ENCODE data around the gene TMEM145. TPM values are rescaled to one million over a fixed set of nuclear protein-coding genes. Genes with fewer than 3 reads are reported as not detected.

The TMEM145 gene
- total RNA-seq, 6 experiments from 2014 or later = 0.10 to 0.16 (median 0.12) TPM; not detected in 3

DNA sequence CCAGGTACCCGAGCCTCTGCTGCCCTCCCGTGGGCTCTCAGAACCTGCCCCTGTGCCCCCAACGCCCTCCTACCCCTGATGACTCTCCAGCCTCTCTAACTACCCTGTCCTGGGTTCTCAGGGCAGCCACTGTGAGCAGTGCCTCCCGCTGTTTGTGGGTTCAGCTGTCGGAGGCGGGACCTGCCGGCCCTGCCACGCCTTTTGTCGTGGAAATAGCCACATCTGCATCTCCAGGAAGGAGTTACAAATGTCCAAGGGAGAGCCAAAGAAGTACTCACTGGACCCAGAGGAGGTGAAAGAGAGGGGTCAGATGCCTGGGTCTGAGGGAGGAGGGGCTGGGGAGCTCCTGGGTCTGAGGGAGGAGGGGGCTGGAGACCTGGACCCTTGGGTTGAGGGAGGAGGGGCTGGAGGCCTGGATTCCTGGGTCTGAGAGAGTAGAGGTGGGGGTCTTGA is 57.0 kb downstream of the TMEM145 start:
- no peak overlapping the region for H3K27ac ChIP-seq
- WGBS (ENCODE audit: insufficient coverage, low coverage, low lambda C conversion rate, missing lambda C conversion rate) = 80% methylated on average over 1 of the region's 9 CpGs
- intact Hi-C loops (cut with DNase I) = no loop called here
- no peaks in the 10 kb centered on the region for H3K4me1 ChIP-seq
- TF ChIP-seq POLR2A (IDR thresholded peaks at IDR 0.05) = no peak
- TF ChIP-seq, protein P1, sequence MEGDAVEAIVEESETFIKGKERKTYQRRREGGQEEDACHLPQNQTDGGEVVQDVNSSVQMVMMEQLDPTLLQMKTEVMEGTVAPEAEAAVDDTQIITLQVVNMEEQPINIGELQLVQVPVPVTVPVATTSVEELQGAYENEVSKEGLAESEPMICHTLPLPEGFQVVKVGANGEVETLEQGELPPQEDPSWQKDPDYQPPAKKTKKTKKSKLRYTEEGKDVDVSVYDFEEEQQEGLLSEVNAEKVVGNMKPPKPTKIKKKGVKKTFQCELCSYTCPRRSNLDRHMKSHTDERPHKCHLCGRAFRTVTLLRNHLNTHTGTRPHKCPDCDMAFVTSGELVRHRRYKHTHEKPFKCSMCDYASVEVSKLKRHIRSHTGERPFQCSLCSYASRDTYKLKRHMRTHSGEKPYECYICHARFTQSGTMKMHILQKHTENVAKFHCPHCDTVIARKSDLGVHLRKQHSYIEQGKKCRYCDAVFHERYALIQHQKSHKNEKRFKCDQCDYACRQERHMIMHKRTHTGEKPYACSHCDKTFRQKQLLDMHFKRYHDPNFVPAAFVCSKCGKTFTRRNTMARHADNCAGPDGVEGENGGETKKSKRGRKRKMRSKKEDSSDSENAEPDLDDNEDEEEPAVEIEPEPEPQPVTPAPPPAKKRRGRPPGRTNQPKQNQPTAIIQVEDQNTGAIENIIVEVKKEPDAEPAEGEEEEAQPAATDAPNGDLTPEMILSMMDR (IDR thresholded peaks at IDR 0.05) = no peak
- peaks cover 0 to 2% (median 0%) of the 10 kb centered on the region in 4 donors for H3K36me3 ChIP-seq
- no peak overlapping the region for H3K4me3 ChIP-seq
- H3K9me3 ChIP-seq = no peaks in the 10 kb centered on the region
- ATAC-seq = no peak
- DNase-seq = no peak
- H3K27me3 ChIP-seq = no peaks in the 10 kb centered on the region

DNA sequence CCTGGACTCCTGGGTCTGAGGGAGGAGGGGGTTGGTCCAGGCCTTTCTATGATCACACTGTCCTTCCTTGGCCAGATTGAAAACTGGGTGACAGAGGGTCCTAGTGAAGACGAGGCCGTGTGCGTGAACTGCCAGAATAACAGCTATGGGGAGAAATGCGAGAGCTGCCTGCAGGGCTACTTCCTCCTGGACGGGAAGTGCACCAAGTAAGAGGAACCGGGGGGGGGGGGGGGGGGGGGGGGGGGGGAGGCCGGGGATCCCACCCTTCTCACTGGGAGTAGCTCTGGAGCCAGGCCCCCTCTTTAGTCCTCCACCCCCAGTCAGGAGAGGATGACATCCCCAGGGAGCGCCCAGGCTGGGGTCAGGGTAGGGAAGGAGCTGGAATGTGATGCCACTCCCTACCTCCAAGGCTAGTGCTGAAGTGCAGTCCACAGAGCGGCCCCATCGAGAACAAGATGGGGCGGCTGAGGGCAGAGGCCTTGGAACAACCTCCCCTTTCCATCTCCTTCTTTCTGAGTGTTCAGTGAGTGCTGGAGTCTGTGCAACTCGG is 57.6 kb downstream of the TMEM145 start:
- peaks cover 0 to 2% (median 0%) of the 10 kb centered on the region in 4 donors for H3K36me3 ChIP-seq
- no peaks in the 10 kb centered on the region for H3K27me3 ChIP-seq
- no peak for ATAC-seq
- intact Hi-C loops (cut with DNase I) = no loop called here
- no peak overlapping the region for H3K4me3 ChIP-seq
- no peak for TF ChIP-seq POLR2A (IDR thresholded peaks at IDR 0.05)
- TF ChIP-seq, protein P1 (IDR thresholded peaks at IDR 0.05) = no peak
- H3K27ac ChIP-seq = no peak overlapping the region
- no peaks in the 10 kb centered on the region for H3K9me3 ChIP-seq
- H3K4me1 ChIP-seq = no peaks in the 10 kb centered on the region
- WGBS (ENCODE audit: insufficient coverage, low coverage, low lambda C conversion rate, missing lambda C conversion rate) = 75% methylated on average over 6 of the region's 12 CpGs
- DNase-seq = no peak

Small RNA genes lying within 50 kb of the gene (microRNA-seq; reads per million reads assigned to microRNA genes)
- 0 to 0.29 reads per million in 2 donors for gene MIR8077

Small RNA genes lying within 50 kb of the gene (small RNA-seq; reads per million reads assigned to genes)
- gene MIR8077 = 0 reads per million in 2 experiments

Other genes with a start within 250 kb of the TMEM145 start
- gene GRIK5, start 243.1 kb upstream of the TMEM145 start, total RNA-seq = under 1 TPM in 4 of 6 experiments, not detected in 2; 0.15 to 0.42 (median 0.17) TPM
- gene ZNF574, start 237.1 kb upstream of the TMEM145 start, total RNA-seq = 1 to 10 TPM; 4.3 to 5.8 (median 4.7) TPM
- gene POU2F2, start 180.9 kb upstream of the TMEM145 start, total RNA-seq = 1 to 10 TPM in 3 of 6 experiments, under 1 TPM in 3; 0.18 to 3.0 (median 1.00) TPM
- gene DEDD2, start 95.6 kb upstream of the TMEM145 start, total RNA-seq = 10 to 100 TPM in 5 of 6 experiments, 1 to 10 TPM in 1; 8.1 to 18.0 (median 15.0) TPM
- 1 to 10 TPM; 1.9 to 3.9 (median 3.4) TPM for gene ZNF526, start 93.0 kb upstream of the TMEM145 start, total RNA-seq
- 10 to 100 TPM; 12.3 to 14.8 (median 13.5) TPM for gene GSK3A, start 70.7 kb upstream of the TMEM145 start, total RNA-seq
- gene ERF, start 58.2 kb upstream of the TMEM145 start, total RNA-seq = 10 to 100 TPM; 15.4 to 35.7 (median 30.5) TPM
- 10 to 100 TPM; 19.9 to 53.6 (median 35.2) TPM for gene CIC, start 44.1 kb upstream of the TMEM145 start, total RNA-seq
- under 1 TPM; 0.18 to 0.74 (median 0.21) TPM for gene PRR19, start 11.2 kb upstream of the TMEM145 start, total RNA-seq
- gene PAFAH1B3, start 10.7 kb upstream of the TMEM145 start, total RNA-seq = 10 to 100 TPM in 1 of 6 experiments, 1 to 10 TPM in 5; 1.6 to 10.6 (median 5.0) TPM
- gene MEGF8, start 12.3 kb downstream of the TMEM145 start, total RNA-seq = 10 to 100 TPM in 1 of 6 experiments, 1 to 10 TPM in 5; 5.5 to 11.0 (median 8.7) TPM
- not detected for gene CNFN, start 77.0 kb downstream of the TMEM145 start, total RNA-seq
- gene LIPE, start 114.1 kb downstream of the TMEM145 start, total RNA-seq = 1 to 10 TPM in 5 of 6 experiments, under 1 TPM in 1; 0.87 to 2.5 (median 1.8) TPM
- gene CXCL17, start 129.6 kb downstream of the TMEM145 start, total RNA-seq = under 1 TPM in 1 of 6 experiments, not detected in 5; 0.29 TPM
- 10 to 100 TPM; 27.4 to 64.6 (median 45.7) TPM for gene CEACAM1, start 215.2 kb downstream of the TMEM145 start, total RNA-seq